ENCODE results near the gene ANKS1B.

ANKS1B gene

GRCh38 chr12:99552022-99552421 is 432.7 kb downstream of the ANKS1B start:
- DNase-seq: no peak

- DNase-seq: no peak
These were observed 435.1 kb downstream of the ANKS1B start for GRCh38 chr12:99549651-99550050.

- DNase-seq: no peak
These were observed 435.5 kb downstream of the ANKS1B start for GRCh38 chr12:99549196-99549595.

- no peak for DNase-seq
These were observed 440.3 kb downstream of the ANKS1B start for GRCh38 chr12:99544457-99544856.

- no peak for DNase-seq
These were observed 454.8 kb downstream of the ANKS1B start for GRCh38 chr12:99529966-99530365.

GRCh38 chr12:99528478-99528877 is 456.3 kb downstream of the ANKS1B start:
- DNase-seq: no peak

- no peak for DNase-seq
These were observed 460.9 kb downstream of the ANKS1B start for GRCh38 chr12:99523853-99524252.

- no peak for DNase-seq
These were observed 462.3 kb downstream of the ANKS1B start for GRCh38 chr12:99522456-99522855.

- no peak for DNase-seq
These were observed 463.1 kb downstream of the ANKS1B start for GRCh38 chr12:99521664-99522063.

- DNase-seq: no peak
These were observed 471.7 kb downstream of the ANKS1B start for GRCh38 chr12:99513066-99513465.

GRCh38 chr12:99505805-99506204 is 478.9 kb downstream of the ANKS1B start:
- DNase-seq: no peak

- no peak for DNase-seq
These were observed 486.0 kb downstream of the ANKS1B start for GRCh38 chr12:99498756-99499155.

- no peak for DNase-seq
These were observed 488.9 kb downstream of the ANKS1B start for GRCh38 chr12:99495799-99496198.

GRCh38 chr12:99493197-99493596 is 491.5 kb downstream of the ANKS1B start:
- DNase-seq: no peak

GRCh38 chr12:99486277-99486676 is 498.5 kb downstream of the ANKS1B start:
- DNase-seq: no peak

GRCh38 chr12:99479149-99479548 is 505.6 kb downstream of the ANKS1B start:
- no peak for DNase-seq

GRCh38 chr12:99476956-99477355 is 507.8 kb downstream of the ANKS1B start:
- no peak for DNase-seq

GRCh38 chr12:99455350-99456035 is 529.2 kb downstream of the ANKS1B start:
- DNase-seq: no peak

- DNase-seq: no peak
These were observed 530.1 kb downstream of the ANKS1B start for GRCh38 chr12:99454539-99455172.

GRCh38 chr12:99453836-99454538 is 530.7 kb downstream of the ANKS1B start:
- DNase-seq: no peak

GRCh38 chr12:99450036-99450630 is 534.6 kb downstream of the ANKS1B start:
- no peak for DNase-seq

GRCh38 chr12:99444859-99445316 is 539.8 kb downstream of the ANKS1B start:
- DNase-seq: no peak

GRCh38 chr12:99442758-99443157 is 542.0 kb downstream of the ANKS1B start:
- no peak for DNase-seq

GRCh38 chr12:99439399-99439798 is 545.3 kb downstream of the ANKS1B start:
- no peak for DNase-seq
